ENCODE results near the gene TDRD1. TPM values are rescaled to one million over a fixed set of nuclear protein-coding genes. Genes with fewer than 3 reads are reported as not detected.

TDRD1 gene
- total RNA-seq, 2 experiments from 2014 or later = 0.47 to 0.79 TPM

- CTCF ChIA-PET = no interaction called here
- intact Hi-C loops (cut with micrococcal nuclease) = no loop called here
- H3K9me3 Mint-ChIP-seq = no peaks in the 10 kb centered on the region
- no peak overlapping the region for H3K27ac Mint-ChIP-seq
- no peaks in the 10 kb centered on the region for H3K36me3 Mint-ChIP-seq (ENCODE audit: low read depth)
- H3K4me1 Mint-ChIP-seq (ENCODE audit: low read depth) = peaks cover 5% of the 10 kb centered on the region
- peaks cover 40% of the 10 kb centered on the region for H3K27me3 Mint-ChIP-seq (ENCODE audit: low read depth)
- no peak overlapping the region for H3K4me3 Mint-ChIP-seq
- DNase-seq = no peak
These were observed 64.5 kb downstream of the TDRD1 start for GRCh38 chr10:114243661-114244060.

GRCh38 chr10:114244126-114244525, 65.0 kb downstream of the TDRD1 start:
- H3K9me3 Mint-ChIP-seq = no peaks in the 10 kb centered on the region
- CTCF ChIA-PET = no interaction called here
- H3K27ac Mint-ChIP-seq = no peak overlapping the region
- no peaks in the 10 kb centered on the region for H3K36me3 Mint-ChIP-seq (ENCODE audit: low read depth)
- H3K4me1 Mint-ChIP-seq (ENCODE audit: low read depth) = peaks cover 1% of the 10 kb centered on the region
- no peak for DNase-seq
- intact Hi-C loops (cut with micrococcal nuclease) = no loop called here
- H3K4me3 Mint-ChIP-seq = no peak overlapping the region
- peaks cover 35% of the 10 kb centered on the region for H3K27me3 Mint-ChIP-seq (ENCODE audit: low read depth)

GRCh38 chr10:114245121-114245791, 66.1 kb downstream of the TDRD1 start:
- DNase-seq = no peak
- Mint-ChIP-seq H3K4me3 (no peak overlapping the region), H3K27me3 (ENCODE audit: low read depth) (peaks cover 34% of the 10 kb centered on the region), H3K36me3 (ENCODE audit: low read depth) (no peaks in the 10 kb centered on the region), H3K4me1 (ENCODE audit: low read depth) (no peaks in the 10 kb centered on the region), H3K27ac (no peak overlapping the region), H3K9me3 (no peaks in the 10 kb centered on the region)
- CTCF ChIA-PET = interaction anchor here (0.6 kb wide), 1 partner anchor 127 kb away, joined by 3 read pairs; no protein-coding TSS in a partner anchor
- intact Hi-C loops (cut with micrococcal nuclease) = no loop called here

- no peaks in the 10 kb centered on the region for H3K4me1 Mint-ChIP-seq (ENCODE audit: low read depth)
- no peak for DNase-seq
- CTCF ChIA-PET = no interaction called here
- H3K36me3 Mint-ChIP-seq (ENCODE audit: low read depth) = no peaks in the 10 kb centered on the region
- no peak overlapping the region for H3K27ac Mint-ChIP-seq
- H3K27me3 Mint-ChIP-seq (ENCODE audit: low read depth) = peaks cover 22% of the 10 kb centered on the region
- H3K4me3 Mint-ChIP-seq = no peak overlapping the region
- intact Hi-C loops (cut with micrococcal nuclease) = no loop called here
- H3K9me3 Mint-ChIP-seq = no peaks in the 10 kb centered on the region
These were observed 67.6 kb downstream of the TDRD1 start for GRCh38 chr10:114246679-114247305.

GRCh38 chr10:114250236-114250635, 71.1 kb downstream of the TDRD1 start:
- Mint-ChIP-seq H3K36me3 (ENCODE audit: low read depth) (no peaks in the 10 kb centered on the region), H3K27ac (no peak overlapping the region), H3K9me3 (no peaks in the 10 kb centered on the region), H3K27me3 (ENCODE audit: low read depth) (peaks cover 3% of the 10 kb centered on the region), H3K4me1 (ENCODE audit: low read depth) (no peaks in the 10 kb centered on the region), H3K4me3 (no peak overlapping the region)
- intact Hi-C loops (cut with micrococcal nuclease) = no loop called here
- DNase-seq = no peak
- CTCF ChIA-PET = no interaction called here

GRCh38 chr10:114250716-114251115, 71.6 kb downstream of the TDRD1 start:
- peaks cover 3% of the 10 kb centered on the region for H3K27me3 Mint-ChIP-seq (ENCODE audit: low read depth)
- no peak overlapping the region for H3K4me3 Mint-ChIP-seq
- intact Hi-C loops (cut with micrococcal nuclease) = no loop called here
- H3K27ac Mint-ChIP-seq = no peak overlapping the region
- no peaks in the 10 kb centered on the region for H3K4me1 Mint-ChIP-seq (ENCODE audit: low read depth)
- no peaks in the 10 kb centered on the region for H3K9me3 Mint-ChIP-seq
- no peak for DNase-seq
- no peaks in the 10 kb centered on the region for H3K36me3 Mint-ChIP-seq (ENCODE audit: low read depth)
- CTCF ChIA-PET = no interaction called here

- H3K9me3 Mint-ChIP-seq = no peaks in the 10 kb centered on the region
- intact Hi-C loops (cut with micrococcal nuclease) = no loop called here
- no peaks in the 10 kb centered on the region for H3K36me3 Mint-ChIP-seq (ENCODE audit: low read depth)
- no peak for DNase-seq
- peaks cover 3% of the 10 kb centered on the region for H3K27me3 Mint-ChIP-seq (ENCODE audit: low read depth)
- H3K4me1 Mint-ChIP-seq (ENCODE audit: low read depth) = no peaks in the 10 kb centered on the region
- no peak overlapping the region for H3K27ac Mint-ChIP-seq
- CTCF ChIA-PET = no interaction called here
- H3K4me3 Mint-ChIP-seq = no peak overlapping the region
These were observed 72.9 kb downstream of the TDRD1 start for GRCh38 chr10:114252092-114252491.

- H3K4me1 Mint-ChIP-seq (ENCODE audit: low read depth) = no peaks in the 10 kb centered on the region
- intact Hi-C loops (cut with micrococcal nuclease) = no loop called here
- no peaks in the 10 kb centered on the region for H3K36me3 Mint-ChIP-seq (ENCODE audit: low read depth)
- H3K27me3 Mint-ChIP-seq (ENCODE audit: low read depth) = peaks cover 3% of the 10 kb centered on the region
- CTCF ChIA-PET = no interaction called here
- no peak overlapping the region for H3K4me3 Mint-ChIP-seq
- DNase-seq = no peak
- H3K27ac Mint-ChIP-seq = no peak overlapping the region
- H3K9me3 Mint-ChIP-seq = no peaks in the 10 kb centered on the region
These were observed 73.7 kb downstream of the TDRD1 start for GRCh38 chr10:114252883-114253282.

- CTCF ChIA-PET = no interaction called here
These were observed 76.1 kb downstream of the TDRD1 start for GRCh38 chr10:114255227-114255626.

GRCh38 chr10:114256008-114256765, 77.0 kb downstream of the TDRD1 start:
- H3K4me1 Mint-ChIP-seq (ENCODE audit: low read depth) = peaks cover 6% of the 10 kb centered on the region
- H3K36me3 Mint-ChIP-seq (ENCODE audit: low read depth) = no peaks in the 10 kb centered on the region
- CTCF ChIA-PET = interaction anchor here (0.6 kb wide), 1 partner anchor 88 kb away, joined by 3 read pairs; no protein-coding TSS in a partner anchor
- no peak overlapping the region for H3K4me3 Mint-ChIP-seq
- H3K27ac Mint-ChIP-seq = no peak overlapping the region
- H3K9me3 Mint-ChIP-seq = no peaks in the 10 kb centered on the region
- intact Hi-C loops (cut with micrococcal nuclease) = no loop called here
- DNase-seq = no peak
- no peaks in the 10 kb centered on the region for H3K27me3 Mint-ChIP-seq (ENCODE audit: low read depth)

More at GRCh38 chr10:114255227-114255626, 76.1 kb downstream of the TDRD1 start:
- Mint-ChIP-seq H3K4me3 (no peak overlapping the region), H3K36me3 (ENCODE audit: low read depth) (no peaks in the 10 kb centered on the region), H3K4me1 (ENCODE audit: low read depth) (peaks cover 6% of the 10 kb centered on the region), H3K27me3 (ENCODE audit: low read depth) (no peaks in the 10 kb centered on the region), H3K27ac (no peak overlapping the region), H3K9me3 (no peaks in the 10 kb centered on the region)
- no peak for DNase-seq
- intact Hi-C loops (cut with micrococcal nuclease) = no loop called here

- intact Hi-C loops (cut with micrococcal nuclease) = no loop called here
- CTCF ChIA-PET = interaction anchor here (0.6 kb wide), 1 partner anchor 88 kb away, joined by 3 read pairs; no protein-coding TSS in a partner anchor
These were observed 77.7 kb downstream of the TDRD1 start for GRCh38 chr10:114256822-114257221.

GRCh38 chr10:114257498-114257897, 78.3 kb downstream of the TDRD1 start:
- intact Hi-C loops (cut with micrococcal nuclease) = no loop called here
- DNase-seq = no peak
- CTCF ChIA-PET = no interaction called here
- Mint-ChIP-seq H3K27ac (no peak overlapping the region), H3K4me1 (ENCODE audit: low read depth) (peaks cover 6% of the 10 kb centered on the region), H3K4me3 (no peak overlapping the region), H3K27me3 (ENCODE audit: low read depth) (no peaks in the 10 kb centered on the region), H3K36me3 (ENCODE audit: low read depth) (no peaks in the 10 kb centered on the region), H3K9me3 (no peaks in the 10 kb centered on the region)

More at GRCh38 chr10:114256822-114257221, 77.7 kb downstream of the TDRD1 start:
- Mint-ChIP-seq H3K4me3 (no peak overlapping the region), H3K9me3 (no peaks in the 10 kb centered on the region), H3K27me3 (ENCODE audit: low read depth) (no peaks in the 10 kb centered on the region), H3K27ac (no peak overlapping the region), H3K36me3 (ENCODE audit: low read depth) (no peaks in the 10 kb centered on the region), H3K4me1 (ENCODE audit: low read depth) (peaks cover 6% of the 10 kb centered on the region)
- no peak for DNase-seq

Data from activated naive CD4-positive, alpha-beta T cell treated with anti-CD3 and anti-CD28 coated beads for 36 hours (primary cell).